Nephron progenitor cell (in vitro differentiated cells): ENCODE results near the gene CAMTA1.

Experiments
- DNase-seq: peaks from one replicate; pipeline ENCODE4 v3.0.0; 2021
- H3K27ac Mint-ChIP-seq: 2 replicates; pipeline ENCODE4 v1.8.0; 2021; ENCODE audit warnings: mild to moderate bottlenecking, moderate library complexity, mixed read lengths
- H3K27me3 Mint-ChIP-seq: 2 replicates; pipeline ENCODE4 v1.8.0; 2021; ENCODE audit warnings: mild to moderate bottlenecking, low read depth, mixed read lengths; ENCODE audit not compliant: poor library complexity
- H3K36me3 Mint-ChIP-seq: 2 replicates; pipeline ENCODE4 v1.8.0; 2021; ENCODE audit warnings: low read depth, mixed read lengths
- H3K4me1 Mint-ChIP-seq: 2 replicates; pipeline ENCODE4 v1.8.0; 2021; ENCODE audit warnings: mixed read lengths
- H3K4me3 Mint-ChIP-seq: 2 replicates; pipeline ENCODE4 v1.8.0; 2021; ENCODE audit warnings: mild to moderate bottlenecking, moderate library complexity, mixed read lengths
- H3K9me3 Mint-ChIP-seq: 2 replicates; pipeline ENCODE4 v1.8.0; 2021; ENCODE audit warnings: mild to moderate bottlenecking, moderate library complexity, mixed read lengths
- CTCF ChIP-seq: fragments of 200-600 bp; sonication (generic); IDR thresholded peaks from 2 replicates; pipeline ENCODE4 v1.5.0; 2021; ENCODE audit warnings: antibody characterized with exemption

The CAMTA1 gene

GRCh38 chr1:6898974-6899539, 113.8 kb downstream of the CAMTA1 start:
- H3K4me1 Mint-ChIP-seq: peaks cover 11% of the 10 kb centered on the region
- H3K27ac Mint-ChIP-seq: no peak overlapping the region
- H3K9me3 Mint-ChIP-seq: no peaks in the 10 kb centered on the region
- H3K27me3 Mint-ChIP-seq: no peaks in the 10 kb centered on the region
- no peak overlapping the region for H3K4me3 Mint-ChIP-seq
- DNase-seq: no peak
- peaks cover 4% of the 10 kb centered on the region for H3K36me3 Mint-ChIP-seq
- no peak for TF ChIP-seq CTCF

GRCh38 chr1:6899621-6900020, 114.4 kb downstream of the CAMTA1 start:
- TF ChIP-seq CTCF: no peak
- Mint-ChIP-seq H3K4me1 (peaks cover 14% of the 10 kb centered on the region), H3K27me3 (no peaks in the 10 kb centered on the region), H3K9me3 (no peaks in the 10 kb centered on the region), H3K4me3 (no peak overlapping the region), H3K27ac (no peak overlapping the region), H3K36me3 (peaks cover 5% of the 10 kb centered on the region)
- DNase-seq: no peak

GRCh38 chr1:6902153-6902552, 116.9 kb downstream of the CAMTA1 start:
- Mint-ChIP-seq H3K4me1 (peaks cover 25% of the 10 kb centered on the region), H3K4me3 (no peak overlapping the region), H3K27ac (no peak overlapping the region), H3K27me3 (no peaks in the 10 kb centered on the region), H3K36me3 (peaks cover 5% of the 10 kb centered on the region), H3K9me3 (no peaks in the 10 kb centered on the region)
- DNase-seq: no peak
- no peak for TF ChIP-seq CTCF

GRCh38 chr1:6904476-6905170, 119.4 kb downstream of the CAMTA1 start:
- Mint-ChIP-seq H3K36me3 (peaks cover 5% of the 10 kb centered on the region), H3K27ac (no peak overlapping the region), H3K9me3 (no peaks in the 10 kb centered on the region), H3K27me3 (no peaks in the 10 kb centered on the region), H3K4me1 (peaks cover 38% of the 10 kb centered on the region), H3K4me3 (no peak overlapping the region)
- no peak for TF ChIP-seq CTCF
- DNase-seq: no peak

GRCh38 chr1:6905331-6905730, 120.1 kb downstream of the CAMTA1 start:
- TF ChIP-seq CTCF: no peak
- H3K27ac Mint-ChIP-seq: peak overlapping the region; percentile 27
- H3K4me1 Mint-ChIP-seq: peaks cover 40% of the 10 kb centered on the region
- peaks cover 5% of the 10 kb centered on the region for H3K36me3 Mint-ChIP-seq
- no peak for DNase-seq
- H3K4me3 Mint-ChIP-seq: no peak overlapping the region
- H3K27me3 Mint-ChIP-seq: no peaks in the 10 kb centered on the region
- no peaks in the 10 kb centered on the region for H3K9me3 Mint-ChIP-seq

- TF ChIP-seq CTCF: no peak
- Mint-ChIP-seq H3K36me3 (peaks cover 5% of the 10 kb centered on the region), H3K27ac (peak overlapping the region; percentile 27)
Observed at GRCh38 chr1:6905790-6906189, 120.5 kb downstream of the CAMTA1 start.

More at GRCh38 chr1:6905790-6906189, 120.5 kb downstream of the CAMTA1 start:
- Mint-ChIP-seq H3K27me3 (no peaks in the 10 kb centered on the region), H3K9me3 (no peaks in the 10 kb centered on the region), H3K4me1 (peaks cover 44% of the 10 kb centered on the region), H3K4me3 (no peak overlapping the region)
- DNase-seq: no peak
